GM03348 (cell line): Measurements from ENCODE around the gene SND1.

Experiments used
- DNase-seq: peaks from one replicate; pipeline ENCODE4 v3.0.0; 2012; ENCODE audit warnings: low spot score

Gene SND1

DNA sequence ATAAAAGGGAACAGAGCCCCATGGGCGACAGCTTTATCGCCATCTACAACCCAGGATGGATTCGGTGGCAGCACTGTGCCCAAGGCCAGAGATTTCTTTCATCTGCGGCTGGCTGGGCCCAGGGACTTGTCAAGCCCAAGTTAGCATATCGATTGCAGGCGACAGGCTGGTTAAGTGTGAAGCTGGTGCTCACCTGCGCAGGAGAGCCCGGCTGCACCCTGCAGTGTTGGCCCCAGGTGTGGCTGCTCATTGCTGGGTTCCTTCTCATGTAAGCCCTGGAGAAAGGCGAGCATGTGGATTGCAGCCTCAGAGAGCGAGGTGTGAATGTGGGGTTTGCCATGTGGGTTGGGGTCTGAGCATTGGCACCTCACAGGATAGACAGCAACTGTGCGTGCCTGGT is 419.8 kb downstream of the SND1 start:
- no peak for DNase-seq

DNA sequence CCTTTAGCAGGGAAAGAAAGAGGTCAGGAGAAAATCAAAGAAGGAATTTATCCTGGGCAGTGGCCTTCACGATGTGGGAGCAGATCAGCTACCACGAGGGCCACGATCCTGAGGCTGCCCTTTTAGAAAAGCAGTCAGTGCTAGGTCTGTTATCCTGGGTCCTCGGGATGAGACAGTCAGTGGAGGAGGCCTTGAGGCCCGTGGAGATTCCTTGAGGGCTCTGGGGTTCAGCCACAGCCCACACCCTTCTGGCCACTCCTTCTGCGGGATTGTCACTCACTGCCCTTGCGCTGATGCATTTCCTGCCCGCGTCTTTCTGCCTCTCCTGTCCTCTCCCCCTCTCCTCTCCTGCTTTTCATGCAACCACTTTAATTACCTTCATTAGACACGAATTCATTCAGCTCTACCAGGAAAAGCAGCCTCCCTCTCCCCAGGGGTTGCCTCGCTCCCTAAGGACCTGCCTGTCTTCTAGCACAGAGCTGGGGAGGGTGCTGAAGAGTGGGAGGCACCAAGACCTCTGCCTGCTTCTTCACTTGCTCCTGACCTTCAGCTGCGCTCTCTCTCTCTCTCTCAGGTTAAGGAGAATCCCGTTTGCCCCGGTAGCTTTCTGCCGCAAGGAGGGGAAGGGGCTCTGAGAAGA is 421.8 kb downstream of the SND1 start:
- no peak for DNase-seq

DNA sequence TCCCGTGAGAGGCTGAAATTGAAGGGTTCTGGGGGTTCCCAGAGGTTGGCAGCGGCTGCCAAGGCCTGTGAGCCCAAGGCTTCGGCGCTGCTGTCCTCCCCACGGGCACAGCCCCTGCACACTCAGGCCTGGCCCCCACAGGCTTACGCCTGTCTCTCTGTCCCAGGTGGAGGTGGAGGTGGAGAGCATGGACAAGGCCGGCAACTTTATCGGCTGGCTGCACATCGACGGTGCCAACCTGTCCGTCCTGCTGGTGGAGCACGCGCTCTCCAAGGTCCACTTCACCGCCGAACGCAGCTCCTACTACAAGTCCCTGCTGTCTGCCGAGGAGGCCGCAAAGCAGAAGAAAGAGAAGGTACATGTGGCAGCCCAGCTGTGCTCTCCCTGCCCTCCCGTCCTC is 422.3 kb downstream of the SND1 start:
- DNase-seq = no peak

DNA sequence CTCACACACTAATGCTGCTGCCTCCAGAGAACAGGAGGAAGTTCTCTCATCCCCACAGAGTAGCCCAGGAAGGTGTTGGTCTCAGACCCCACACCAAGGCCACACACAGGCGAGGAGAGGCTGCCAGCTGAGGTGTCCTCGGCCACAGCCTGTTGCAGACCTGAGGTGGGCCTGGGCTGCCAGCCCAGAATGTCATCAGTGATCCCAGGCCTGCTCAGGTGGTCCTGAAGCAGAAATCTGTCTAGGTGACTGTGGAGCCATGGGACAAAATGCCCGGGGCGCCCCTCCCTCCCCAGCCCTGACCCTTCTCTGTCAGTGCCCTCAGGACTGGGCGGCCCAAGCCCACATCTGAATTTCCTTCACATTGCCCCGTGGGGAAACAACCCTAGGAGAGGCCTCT is 422.7 kb downstream of the SND1 start:
- no peak for DNase-seq

DNA sequence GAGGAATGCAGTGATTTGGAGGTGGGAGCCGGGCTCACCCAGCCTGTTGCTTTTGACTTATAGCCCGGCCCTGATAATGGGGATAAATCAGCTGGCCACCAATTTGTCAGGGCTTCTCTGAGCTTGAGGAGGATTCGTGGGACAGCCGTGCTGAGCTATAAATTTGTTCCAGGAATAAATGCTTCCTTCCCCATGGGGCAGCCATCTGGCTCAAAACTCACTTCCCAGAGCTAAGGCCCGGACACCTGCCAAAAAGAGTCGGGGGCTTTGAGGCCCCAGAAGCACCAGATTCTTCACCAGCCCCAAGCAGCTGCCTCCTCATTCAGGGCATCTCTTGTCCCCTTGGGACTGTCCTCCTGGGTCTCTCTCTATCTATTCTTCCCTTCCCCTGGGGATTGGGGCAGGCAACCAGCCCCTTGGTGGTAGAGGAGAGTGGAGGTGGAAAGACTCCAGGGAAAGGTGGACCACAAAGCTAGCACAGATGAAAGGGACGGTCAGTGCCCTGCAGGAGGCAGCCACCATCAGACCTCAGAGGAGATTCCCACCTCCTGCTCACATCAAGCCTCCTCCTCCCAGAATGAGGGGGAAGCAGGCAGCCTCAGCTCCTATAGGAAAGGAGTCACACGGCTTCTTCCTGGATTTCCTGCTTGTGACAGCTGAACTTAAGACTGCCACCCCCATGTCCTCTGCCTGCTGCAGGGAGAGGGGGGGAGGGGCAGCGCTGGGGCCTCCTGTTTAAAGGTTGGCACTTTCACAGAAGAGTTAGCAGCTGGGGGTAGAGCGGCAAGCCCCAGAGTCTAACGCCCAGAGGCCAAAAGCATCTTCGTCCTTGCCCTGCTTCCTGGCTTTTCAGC is 423.5 kb downstream of the SND1 start:
- DNase-seq = no peak

DNA sequence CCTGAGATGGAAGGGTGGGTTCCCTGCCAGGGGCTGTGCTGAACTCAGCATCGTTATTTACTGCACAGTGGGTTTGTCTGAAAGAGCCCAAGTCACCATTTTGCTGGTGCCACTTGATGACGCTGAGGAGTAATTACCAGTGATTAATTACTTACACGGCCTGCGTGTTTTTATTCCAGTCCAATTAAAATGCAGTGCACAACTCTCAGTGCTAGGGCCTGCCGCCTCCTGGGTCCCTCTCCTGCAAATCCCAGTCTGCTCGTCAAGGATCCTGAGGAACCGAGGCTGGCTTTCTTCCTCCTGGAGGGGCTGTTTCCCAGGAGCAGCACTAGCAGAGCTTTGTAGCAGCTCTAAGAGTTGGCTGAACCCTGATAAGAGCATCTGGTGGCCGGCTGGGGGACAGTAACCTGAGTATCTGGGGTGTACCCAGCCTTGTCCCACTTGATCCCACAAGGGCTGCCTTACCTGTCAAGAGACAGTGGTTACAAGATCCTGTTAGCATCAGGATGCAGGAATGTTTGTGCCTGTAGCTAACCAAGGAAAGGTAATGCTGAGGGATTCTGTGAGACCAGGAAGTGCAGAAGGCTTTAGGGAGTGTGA is 424.3 kb downstream of the SND1 start:
- DNase-seq = no peak

DNA sequence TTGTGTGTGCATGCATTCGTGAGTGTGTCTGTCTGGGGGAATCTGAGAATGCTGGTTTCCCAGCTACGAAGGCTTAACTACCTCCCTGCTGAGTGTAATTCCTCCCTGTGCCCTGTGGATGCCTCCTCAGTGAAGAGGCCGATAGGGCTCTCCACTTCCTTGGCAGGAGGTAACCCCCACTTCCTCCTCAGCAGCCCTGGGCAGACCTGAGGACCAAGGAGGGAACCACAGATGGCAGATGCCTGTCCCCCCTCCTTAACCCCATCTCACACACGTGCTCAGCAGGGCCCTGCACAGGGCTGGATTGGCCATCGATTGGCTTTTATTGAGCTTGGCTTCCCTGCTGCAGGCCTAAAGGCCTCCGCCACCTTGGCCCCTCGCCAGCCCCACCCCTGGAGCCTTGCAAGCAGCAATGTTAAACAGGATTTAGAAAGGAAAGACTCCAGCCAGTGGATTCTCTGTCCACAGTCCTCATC is 424.8 kb downstream of the SND1 start:
- no peak for DNase-seq

DNA sequence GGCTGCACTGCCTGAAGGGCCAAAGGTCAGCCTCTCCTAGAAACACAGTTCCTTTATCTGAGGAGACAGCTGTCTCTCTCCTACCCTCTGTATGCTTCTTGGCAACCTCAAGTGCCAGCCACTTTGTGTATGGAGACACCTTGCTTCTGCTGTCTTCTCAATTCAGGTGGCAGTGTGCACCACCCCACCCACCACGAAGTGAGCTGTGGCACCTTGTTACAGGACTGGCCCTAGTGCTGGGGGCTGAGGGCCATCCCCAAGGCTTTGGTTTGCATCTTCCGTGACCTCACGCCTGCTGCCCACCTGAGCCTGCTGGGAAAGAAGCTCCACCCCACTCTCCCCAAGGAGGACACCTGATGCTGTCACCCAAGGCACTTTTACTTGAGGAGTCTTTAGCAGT is 426.3 kb downstream of the SND1 start:
- DNase-seq = no peak

DNA sequence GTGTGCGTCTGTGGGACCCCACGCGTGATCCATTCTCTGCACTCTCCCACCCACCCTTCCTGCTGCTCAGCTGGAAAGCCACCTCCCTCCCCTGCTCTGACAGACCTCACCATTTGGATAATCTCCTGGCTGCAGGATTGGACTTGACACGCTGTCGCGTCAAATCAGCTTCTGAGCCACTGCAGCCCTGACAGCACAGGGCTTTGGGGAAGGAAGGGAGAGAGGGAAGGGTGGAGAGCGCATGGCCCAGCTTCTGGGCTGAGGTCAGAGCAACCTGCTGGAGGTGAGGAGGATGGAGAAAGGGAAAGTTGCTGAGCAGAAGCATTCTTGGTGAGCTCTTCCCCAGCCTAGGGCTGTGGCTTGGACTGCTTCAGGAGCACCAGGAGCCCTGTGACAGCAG is 428.2 kb downstream of the SND1 start:
- DNase-seq = no peak

DNA sequence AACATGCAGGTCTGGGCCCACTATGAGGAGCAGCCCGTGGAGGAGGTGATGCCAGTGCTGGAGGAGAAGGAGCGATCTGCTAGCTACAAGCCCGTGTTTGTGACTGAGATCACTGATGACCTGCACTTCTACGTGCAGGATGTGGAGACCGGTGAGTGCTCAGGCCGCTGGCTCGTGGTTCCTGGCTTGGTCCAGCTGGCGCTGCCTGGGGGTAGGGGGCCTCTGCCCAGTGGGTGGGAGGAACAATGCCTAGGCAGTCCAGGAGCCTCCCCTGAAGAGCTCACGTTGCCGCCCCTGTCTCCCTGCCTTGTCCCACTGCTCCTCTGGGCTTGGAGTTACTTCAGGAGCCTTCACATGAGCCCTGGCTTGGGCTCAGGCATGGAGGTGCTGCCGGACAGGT is 429.4 kb downstream of the SND1 start:
- DNase-seq = no peak

DNA sequence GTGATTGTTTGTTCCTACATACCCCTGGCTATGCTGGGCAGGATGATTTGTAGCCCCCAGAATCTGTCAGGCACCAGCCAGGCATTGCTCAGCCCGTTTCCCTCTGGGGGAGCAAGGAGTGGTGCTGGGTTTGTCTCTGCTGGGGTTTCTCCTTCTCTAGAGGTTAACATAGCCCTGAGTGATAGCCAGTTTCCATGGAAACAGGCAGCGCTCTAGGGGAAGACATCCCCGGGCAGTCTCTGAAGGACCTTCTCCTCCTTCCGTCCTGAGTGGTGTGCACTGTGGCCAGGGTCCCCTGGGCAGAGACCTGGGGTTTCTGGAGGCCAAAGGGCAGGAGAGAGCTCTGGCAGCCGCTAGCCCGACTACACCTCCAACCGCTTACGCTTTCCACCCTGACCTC is 429.8 kb downstream of the SND1 start:
- DNase-seq = no peak

DNA sequence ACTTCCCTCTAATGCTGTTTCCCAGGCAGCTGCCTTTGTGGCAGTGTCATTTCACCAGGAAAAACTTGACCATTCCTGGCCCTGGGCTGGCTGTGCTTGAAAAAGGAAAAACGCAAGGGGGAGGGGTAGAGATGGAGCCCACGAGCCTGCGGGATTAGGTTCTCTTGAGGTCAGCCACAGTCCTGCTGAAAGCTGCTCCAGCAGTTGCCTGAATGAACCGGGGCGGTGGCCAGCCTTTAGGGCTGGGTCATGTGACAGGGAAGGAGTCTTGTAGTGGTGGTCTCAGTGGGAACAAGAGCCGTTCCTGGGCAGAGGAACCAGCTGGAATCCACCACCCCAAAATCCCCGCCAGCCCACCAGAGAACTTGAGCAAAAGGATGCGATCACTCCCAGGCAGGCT is 430.4 kb downstream of the SND1 start:
- no peak for DNase-seq

DNA sequence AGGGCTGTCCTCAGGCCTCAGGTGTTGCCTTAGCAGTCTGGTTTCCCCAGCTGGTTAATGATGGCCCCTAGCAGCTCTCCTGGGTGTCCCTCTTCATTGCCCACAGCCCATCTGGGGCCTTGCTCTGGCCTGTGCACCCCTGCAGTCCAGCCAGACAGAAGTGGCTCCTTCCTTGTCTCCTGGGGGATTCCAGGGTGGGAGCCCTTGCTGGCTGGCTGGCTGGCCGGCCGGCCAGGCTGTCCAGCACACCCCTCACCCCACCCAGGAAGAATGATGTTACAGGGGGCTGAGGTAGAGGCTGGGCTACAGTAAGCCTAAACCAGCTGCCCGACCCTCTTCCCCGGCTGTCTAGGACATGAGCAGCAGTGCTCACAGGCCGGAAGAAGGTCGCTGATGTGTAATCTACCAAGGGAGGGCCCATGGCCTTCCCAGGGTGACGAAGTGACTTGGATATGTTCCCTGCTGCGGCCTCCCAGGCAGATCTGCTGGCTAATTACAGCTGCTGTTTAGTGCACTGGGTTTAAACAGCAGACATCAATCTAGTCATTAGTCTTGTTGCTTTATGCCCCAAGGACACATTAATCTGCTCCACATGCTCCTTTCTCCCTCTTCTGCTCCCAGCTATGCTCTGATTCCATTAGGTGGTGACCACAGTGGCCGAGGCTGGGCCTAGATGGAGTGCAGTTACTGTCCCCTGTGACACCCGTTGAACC is 433.1 kb downstream of the SND1 start:
- peak; percentile 35 for DNase-seq

DNA sequence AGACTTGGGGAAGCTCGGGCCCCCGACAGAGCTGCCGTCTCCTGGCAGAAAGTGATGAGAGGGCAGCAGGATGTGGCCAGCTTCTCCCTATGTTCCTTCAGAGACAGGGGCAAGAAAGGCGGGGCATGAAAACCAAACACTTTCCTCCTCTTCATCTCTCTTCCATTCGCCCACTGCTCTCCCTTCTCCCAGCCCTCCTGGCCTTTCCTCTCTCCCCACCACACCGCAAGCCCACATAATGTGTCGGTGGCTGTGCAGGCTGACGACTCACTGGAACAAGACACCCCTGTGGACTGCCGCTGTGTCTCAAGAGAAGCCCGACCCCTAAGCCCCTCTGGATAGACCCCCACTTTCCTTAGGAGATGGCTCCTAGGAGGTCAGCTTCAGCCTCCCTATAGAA is 438.5 kb downstream of the SND1 start:
- DNase-seq = no peak

DNA sequence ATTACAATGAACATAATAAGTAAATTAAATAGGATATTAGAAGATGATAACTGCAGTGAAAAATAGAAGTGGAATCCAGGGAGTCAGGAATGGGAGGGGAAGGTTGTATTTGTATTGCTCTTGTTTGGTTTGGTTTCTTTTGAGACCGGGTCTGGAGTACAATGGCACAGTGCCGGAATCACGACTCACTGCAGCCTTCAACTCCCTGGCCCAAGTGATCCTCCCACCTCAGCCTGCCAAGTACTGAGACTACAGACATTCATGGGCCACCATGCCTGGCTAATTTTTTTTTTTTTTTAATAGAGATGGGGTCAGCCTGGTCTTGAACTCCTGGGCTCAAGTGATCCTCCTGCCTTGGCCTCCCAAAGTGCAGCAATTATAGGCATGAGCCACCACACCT is 439.1 kb downstream of the SND1 start:
- no peak for DNase-seq

DNA sequence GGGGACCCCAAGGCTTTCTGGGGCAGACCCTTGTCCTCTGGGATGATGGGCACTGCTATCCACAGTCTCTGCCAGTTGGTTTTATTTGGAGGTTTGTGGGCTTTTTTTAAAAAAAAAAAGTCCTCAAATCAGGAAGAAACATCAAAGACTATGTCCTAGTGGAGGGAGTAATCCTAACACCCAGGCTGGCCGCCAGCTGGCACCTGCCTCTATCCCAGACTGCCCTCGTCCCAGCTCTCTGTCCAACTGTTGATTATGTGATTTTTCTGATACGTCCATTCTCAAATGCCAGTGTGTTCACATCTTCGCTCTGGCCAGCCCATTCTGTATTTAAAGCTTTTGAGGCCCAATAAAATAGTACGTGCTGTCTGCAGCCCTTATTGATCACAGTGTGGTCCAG is 440.2 kb downstream of the SND1 start:
- no peak for DNase-seq

DNA sequence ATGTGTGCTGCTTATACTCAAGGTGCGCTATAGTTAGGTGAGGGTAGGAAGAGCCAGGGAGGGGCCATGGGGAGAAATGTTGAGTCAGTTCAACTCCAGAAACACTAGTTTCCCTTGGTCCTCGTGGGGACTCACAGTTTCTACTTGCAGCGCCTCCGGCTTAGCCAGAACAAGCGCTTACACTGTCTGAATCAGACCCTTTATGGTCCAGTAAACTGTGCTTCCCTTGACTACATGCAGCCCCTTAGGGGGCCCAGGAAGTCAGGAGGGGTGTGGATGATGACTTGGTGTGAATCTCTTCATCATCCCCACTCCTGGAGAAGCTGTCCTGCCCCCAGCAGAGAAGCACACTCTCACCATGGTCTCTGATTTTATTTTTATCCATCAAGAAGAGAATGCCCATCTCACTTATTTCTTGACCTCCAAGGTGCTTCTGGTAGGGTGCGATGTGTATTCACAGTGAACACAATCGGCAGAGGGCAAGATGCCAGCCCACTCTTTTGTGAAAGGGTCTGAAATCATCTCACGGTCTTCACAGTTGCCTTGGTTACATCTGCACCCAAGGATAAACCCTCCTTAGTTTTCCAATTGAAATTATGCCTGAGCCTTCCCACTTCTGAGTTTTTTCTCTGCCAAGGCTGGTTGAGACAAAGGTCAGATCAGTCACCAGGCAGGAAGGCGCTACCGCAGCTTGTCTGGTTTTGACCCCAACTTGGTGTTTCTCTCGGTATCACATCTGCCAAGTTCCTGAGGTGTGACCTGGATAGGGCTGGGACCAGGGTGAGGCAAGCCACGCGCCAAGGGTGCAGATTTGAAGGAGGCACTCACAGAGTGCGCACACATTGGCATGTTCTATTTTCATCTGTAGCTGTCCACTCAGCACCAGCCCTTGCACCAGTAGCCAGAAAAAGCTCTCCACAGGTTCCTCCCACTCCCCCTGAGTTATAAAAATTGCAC is 441.9 kb downstream of the SND1 start:
- no peak for DNase-seq

DNA sequence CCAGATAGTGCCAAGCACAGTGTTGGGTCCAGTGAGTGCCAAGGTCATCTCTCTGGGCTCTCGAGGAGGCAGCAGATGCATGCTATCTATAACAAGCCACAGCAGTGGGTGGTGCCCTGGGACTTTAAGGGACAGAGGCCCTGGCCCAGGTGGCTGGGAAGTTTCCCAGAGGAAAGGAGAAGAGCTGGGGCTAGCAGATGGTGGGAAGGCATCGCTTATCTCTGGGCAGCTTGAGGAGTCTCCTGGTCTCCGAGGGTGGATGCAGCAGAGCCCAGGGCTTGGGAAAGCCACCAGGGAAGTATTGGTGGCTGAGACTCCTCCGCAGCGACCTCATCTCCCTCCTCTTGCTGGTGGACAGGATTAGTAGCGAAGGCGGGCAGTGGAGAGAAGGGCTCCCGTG is 442.7 kb downstream of the SND1 start:
- DNase-seq = no peak

DNA sequence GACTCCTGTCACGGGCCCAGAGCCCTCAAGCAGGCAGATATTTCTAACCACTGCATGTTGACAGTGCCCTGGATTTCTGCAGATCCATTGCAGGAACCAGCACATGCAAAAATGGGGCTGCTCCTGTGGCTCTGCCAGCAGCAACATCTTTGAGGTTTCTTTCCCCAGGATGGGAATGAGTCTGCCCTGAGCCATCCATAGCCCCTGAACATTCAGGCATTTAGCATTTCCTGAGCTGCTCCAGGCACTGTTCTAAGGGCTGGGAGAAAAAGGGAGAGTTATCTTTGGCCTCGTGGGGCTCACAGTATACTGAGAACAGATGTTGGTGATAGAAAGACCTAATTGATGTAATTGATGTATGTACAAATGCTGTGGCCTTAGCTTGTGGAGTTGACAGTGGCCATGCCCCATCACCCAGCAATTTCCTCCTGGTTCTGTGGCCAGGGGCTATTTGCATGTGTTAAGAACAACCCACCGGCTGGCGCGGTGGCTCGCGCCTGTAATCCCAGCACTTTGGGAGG is 445.3 kb downstream of the SND1 start:
- no peak for DNase-seq

DNA sequence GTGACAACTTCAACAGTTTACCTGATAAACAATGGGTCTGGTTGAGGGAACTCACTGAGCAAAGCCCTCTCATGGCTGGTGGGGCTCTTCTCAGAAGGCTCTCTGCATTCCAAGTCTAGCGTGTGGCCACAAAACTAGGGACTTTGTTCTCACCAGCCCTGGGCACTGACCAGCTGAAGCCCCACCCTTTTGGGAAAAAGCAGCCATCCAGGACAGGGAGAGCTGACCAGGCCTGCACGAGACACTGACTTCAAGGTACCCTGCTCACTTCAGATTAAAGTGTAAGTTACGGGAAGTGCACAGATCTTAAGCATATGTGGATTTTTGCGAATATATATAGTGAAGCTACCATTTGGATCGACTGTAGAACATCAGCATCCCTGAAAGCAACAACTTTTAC is 446.6 kb downstream of the SND1 start:
- DNase-seq = no peak

DNA sequence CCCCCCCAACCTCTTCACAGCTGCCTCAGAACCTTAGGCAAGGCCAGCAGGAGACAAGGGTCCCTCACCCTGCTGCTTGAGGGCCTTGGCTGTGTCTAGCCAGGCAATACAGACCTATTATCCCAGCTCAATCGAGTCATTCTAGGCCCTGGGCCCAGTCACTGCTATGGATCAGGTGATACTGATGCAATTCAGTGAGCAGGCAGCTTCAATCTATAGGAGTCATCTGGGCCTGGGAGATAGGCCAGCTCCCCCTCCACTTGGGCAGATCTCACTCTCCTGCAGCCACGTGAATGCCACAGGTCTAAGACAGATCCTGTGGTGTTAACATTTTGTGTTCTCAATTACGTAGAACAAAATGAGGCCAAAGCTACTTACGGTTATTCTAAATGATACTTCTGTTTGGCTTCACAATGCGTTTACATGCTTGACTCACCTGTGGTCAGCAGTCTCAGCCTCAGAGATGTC is 447.2 kb downstream of the SND1 start:
- DNase-seq = no peak
